ENCODE measurements around the gene RBMS3.

RBMS3 gene

GRCh38 chr3:29643034-29643425, 362.2 kb downstream of the RBMS3 start:
- Histone ChIP-seq H3K9ac (ENCODE audit: low read depth in 1 of 2, low read length in 2 of 2) (no peak overlapping the region), H3K9me3 (ENCODE audit: control insufficient read depth in 1 of 2, low read length in 2 of 2) (no peaks in the 10 kb centered on the region), H3K4me3 (ENCODE audit: low read depth in 1 of 2, low read length in 2 of 2) (no peak overlapping the region), H3K36me3 (ENCODE audit: control insufficient read depth in 1 of 2, insufficient read depth in 2 of 2, low read length in 2 of 2) (no peaks in the 10 kb centered on the region), H3K27me3 (ENCODE audit: control insufficient read depth in 1 of 2, insufficient read depth in 2 of 2, low read length in 2 of 2) (no peaks in the 10 kb centered on the region), H3K4me1 (ENCODE audit: control insufficient read depth in 1 of 2, insufficient read depth in 2 of 2, low read length in 2 of 2) (no peaks in the 10 kb centered on the region), H3K27ac (ENCODE audit: low read depth, low read length) (no peak overlapping the region)

DNA sequence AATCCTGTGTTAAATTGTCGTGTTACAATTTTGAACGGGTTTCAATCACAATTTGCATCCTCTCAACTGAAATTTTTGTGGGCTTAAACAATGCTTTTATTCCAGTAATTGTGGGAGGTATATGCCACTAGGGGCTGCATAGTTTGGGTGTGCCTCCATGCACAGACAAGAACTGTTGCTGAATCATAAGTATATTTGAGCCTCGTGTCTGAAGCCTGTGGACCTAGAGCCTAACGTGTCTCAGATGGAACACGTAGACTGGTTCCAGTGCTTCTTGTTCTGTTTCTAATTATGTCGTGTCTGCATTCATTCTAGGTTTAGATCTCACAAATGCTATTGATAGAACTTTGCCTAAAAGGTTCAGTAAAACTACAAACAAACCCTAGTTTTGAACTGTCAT, 363.4 kb downstream of the RBMS3 start:
- no peak overlapping the region for H3K27ac ChIP-seq (ENCODE audit: low read depth, low read length)

DNA sequence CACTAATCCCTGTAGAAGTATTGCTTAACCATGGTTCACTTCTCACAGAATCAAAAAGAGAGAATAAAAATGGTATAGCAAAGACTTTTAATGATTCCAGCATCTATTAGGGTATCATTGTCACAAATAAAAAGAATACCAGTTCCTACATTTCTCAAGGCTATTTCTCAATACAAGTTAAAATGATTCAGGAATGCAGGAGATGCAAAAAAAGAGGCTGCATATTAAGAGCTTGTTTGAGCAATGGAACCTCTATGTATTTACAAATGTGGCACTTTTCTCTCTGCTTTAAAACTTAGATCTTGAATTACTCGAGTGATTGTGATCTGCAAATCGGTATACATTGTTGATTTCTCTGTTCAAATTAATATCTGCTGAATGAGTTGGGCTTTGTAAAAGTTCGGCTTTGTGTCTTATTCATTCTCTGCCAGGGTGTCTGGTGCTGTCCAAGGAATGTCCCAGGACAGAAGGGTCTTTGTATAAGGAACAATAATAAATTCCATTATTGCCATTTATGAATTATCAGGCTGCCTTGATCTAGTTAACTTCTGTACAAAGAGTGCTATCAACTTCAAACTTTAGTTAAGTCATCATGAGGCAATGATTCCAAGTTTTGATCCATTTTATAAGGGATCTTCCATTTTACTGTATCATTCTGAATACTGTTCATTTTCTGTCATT, 364.2 kb downstream of the RBMS3 start:
- H3K9me3 ChIP-seq (ENCODE audit: control insufficient read depth in 1 of 2, low read length in 2 of 2), result no peaks in the 10 kb centered on the region
- H3K4me3 ChIP-seq (ENCODE audit: low read depth in 1 of 2, low read length in 2 of 2), result no peak overlapping the region
- no peaks in the 10 kb centered on the region for H3K36me3 ChIP-seq (ENCODE audit: control insufficient read depth in 1 of 2, insufficient read depth in 2 of 2, low read length in 2 of 2)
- H3K27me3 ChIP-seq (ENCODE audit: control insufficient read depth in 1 of 2, insufficient read depth in 2 of 2, low read length in 2 of 2), result no peaks in the 10 kb centered on the region
- no peak overlapping the region for H3K9ac ChIP-seq (ENCODE audit: low read depth in 1 of 2, low read length in 2 of 2)
- H3K27ac ChIP-seq (ENCODE audit: low read depth, low read length), result no peak overlapping the region
- no peaks in the 10 kb centered on the region for H3K4me1 ChIP-seq (ENCODE audit: control insufficient read depth in 1 of 2, insufficient read depth in 2 of 2, low read length in 2 of 2)

More for the DNA sequence above, 363.4 kb downstream of the RBMS3 start:
- Histone ChIP-seq H3K36me3 (ENCODE audit: control insufficient read depth in 1 of 2, insufficient read depth in 2 of 2, low read length in 2 of 2) (no peaks in the 10 kb centered on the region), H3K4me1 (ENCODE audit: control insufficient read depth in 1 of 2, insufficient read depth in 2 of 2, low read length in 2 of 2) (no peaks in the 10 kb centered on the region), H3K9me3 (ENCODE audit: control insufficient read depth in 1 of 2, low read length in 2 of 2) (no peaks in the 10 kb centered on the region), H3K9ac (ENCODE audit: low read depth in 1 of 2, low read length in 2 of 2) (no peak overlapping the region), H3K27me3 (ENCODE audit: control insufficient read depth in 1 of 2, insufficient read depth in 2 of 2, low read length in 2 of 2) (no peaks in the 10 kb centered on the region), H3K4me3 (ENCODE audit: low read depth in 1 of 2, low read length in 2 of 2) (no peak overlapping the region)

DNA sequence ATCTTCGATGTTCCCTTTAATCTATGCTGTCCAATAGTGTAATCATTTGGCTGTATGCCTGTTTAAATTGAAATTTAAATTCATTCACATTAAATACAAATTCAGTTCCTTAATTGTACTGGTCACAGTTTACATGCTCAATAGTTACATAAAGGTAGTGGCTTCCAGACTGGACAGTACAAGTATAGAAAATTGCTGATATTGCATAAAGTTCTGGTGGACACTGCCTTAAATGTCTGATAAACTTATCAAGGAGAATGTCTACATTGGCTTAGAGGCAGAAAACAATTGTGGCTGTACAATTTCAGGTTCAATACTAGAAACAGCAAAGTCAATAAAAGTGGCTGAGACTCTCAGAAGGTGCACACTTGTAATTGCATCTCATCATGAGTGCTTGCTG, 365.2 kb downstream of the RBMS3 start:
- H3K4me3 ChIP-seq (ENCODE audit: low read depth in 1 of 2, low read length in 2 of 2), result no peak overlapping the region
- H3K9me3 ChIP-seq (ENCODE audit: control insufficient read depth in 1 of 2, low read length in 2 of 2), result no peaks in the 10 kb centered on the region
- no peak overlapping the region for H3K27ac ChIP-seq (ENCODE audit: low read depth, low read length)
- no peaks in the 10 kb centered on the region for H3K36me3 ChIP-seq (ENCODE audit: control insufficient read depth in 1 of 2, insufficient read depth in 2 of 2, low read length in 2 of 2)
- no peaks in the 10 kb centered on the region for H3K4me1 ChIP-seq (ENCODE audit: control insufficient read depth in 1 of 2, insufficient read depth in 2 of 2, low read length in 2 of 2)
- H3K27me3 ChIP-seq (ENCODE audit: control insufficient read depth in 1 of 2, insufficient read depth in 2 of 2, low read length in 2 of 2), result no peaks in the 10 kb centered on the region
- H3K9ac ChIP-seq (ENCODE audit: low read depth in 1 of 2, low read length in 2 of 2), result no peak overlapping the region

GRCh38 chr3:29649815-29650547, 369.1 kb downstream of the RBMS3 start:
- Histone ChIP-seq H3K4me1 (ENCODE audit: control insufficient read depth in 1 of 2, insufficient read depth in 2 of 2, low read length in 2 of 2) (no peaks in the 10 kb centered on the region), H3K27ac (ENCODE audit: low read depth, low read length) (no peak overlapping the region), H3K4me3 (ENCODE audit: low read depth in 1 of 2, low read length in 2 of 2) (no peak overlapping the region), H3K36me3 (ENCODE audit: control insufficient read depth in 1 of 2, insufficient read depth in 2 of 2, low read length in 2 of 2) (no peaks in the 10 kb centered on the region), H3K9me3 (ENCODE audit: control insufficient read depth in 1 of 2, low read length in 2 of 2) (no peaks in the 10 kb centered on the region), H3K9ac (ENCODE audit: low read depth in 1 of 2, low read length in 2 of 2) (no peak overlapping the region), H3K27me3 (ENCODE audit: control insufficient read depth in 1 of 2, insufficient read depth in 2 of 2, low read length in 2 of 2) (no peaks in the 10 kb centered on the region)

- Histone ChIP-seq H3K36me3 (ENCODE audit: control insufficient read depth in 1 of 2, insufficient read depth in 2 of 2, low read length in 2 of 2) (no peaks in the 10 kb centered on the region), H3K4me1 (ENCODE audit: control insufficient read depth in 1 of 2, insufficient read depth in 2 of 2, low read length in 2 of 2) (no peaks in the 10 kb centered on the region), H3K27ac (ENCODE audit: low read depth, low read length) (no peak overlapping the region), H3K9me3 (ENCODE audit: control insufficient read depth in 1 of 2, low read length in 2 of 2) (no peaks in the 10 kb centered on the region), H3K4me3 (ENCODE audit: low read depth in 1 of 2, low read length in 2 of 2) (no peak overlapping the region), H3K27me3 (ENCODE audit: control insufficient read depth in 1 of 2, insufficient read depth in 2 of 2, low read length in 2 of 2) (no peaks in the 10 kb centered on the region), H3K9ac (ENCODE audit: low read depth in 1 of 2, low read length in 2 of 2) (no peak overlapping the region)
These were observed 372.8 kb downstream of the RBMS3 start for GRCh38 chr3:29653680-29654079.

GRCh38 chr3:29655015-29655747, 374.3 kb downstream of the RBMS3 start:
- Histone ChIP-seq H3K4me3 (ENCODE audit: low read depth in 1 of 2, low read length in 2 of 2) (no peak overlapping the region), H3K27ac (ENCODE audit: low read depth, low read length) (no peak overlapping the region), H3K36me3 (ENCODE audit: control insufficient read depth in 1 of 2, insufficient read depth in 2 of 2, low read length in 2 of 2) (no peaks in the 10 kb centered on the region), H3K9ac (ENCODE audit: low read depth in 1 of 2, low read length in 2 of 2) (no peak overlapping the region), H3K4me1 (ENCODE audit: control insufficient read depth in 1 of 2, insufficient read depth in 2 of 2, low read length in 2 of 2) (no peaks in the 10 kb centered on the region), H3K27me3 (ENCODE audit: control insufficient read depth in 1 of 2, insufficient read depth in 2 of 2, low read length in 2 of 2) (no peaks in the 10 kb centered on the region), H3K9me3 (ENCODE audit: control insufficient read depth in 1 of 2, low read length in 2 of 2) (no peaks in the 10 kb centered on the region)

DNA sequence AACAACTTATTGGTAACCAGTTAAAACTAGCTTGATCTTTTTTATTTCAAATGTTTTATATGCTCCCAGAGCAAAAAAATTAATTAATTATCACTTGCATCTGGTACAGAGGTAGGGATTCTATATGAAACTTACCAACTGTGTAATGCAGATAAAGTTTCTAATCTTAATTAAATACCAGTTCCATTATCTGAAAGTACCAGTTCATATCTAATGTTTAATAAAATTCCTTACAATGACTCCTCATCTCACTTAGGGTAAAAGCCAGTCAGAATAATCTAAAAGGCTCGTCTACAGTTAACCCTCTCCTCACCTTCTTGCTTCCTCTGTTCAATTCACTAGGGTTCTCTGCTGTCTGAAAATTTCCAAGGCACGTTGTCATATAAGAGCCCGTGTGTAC, 384.8 kb downstream of the RBMS3 start:
- Histone ChIP-seq H3K36me3 (ENCODE audit: control insufficient read depth in 1 of 2, insufficient read depth in 2 of 2, low read length in 2 of 2) (no peaks in the 10 kb centered on the region), H3K9me3 (ENCODE audit: control insufficient read depth in 1 of 2, low read length in 2 of 2) (peaks cover 0 to 3% of the 10 kb centered on the region in 2 donors), H3K4me1 (ENCODE audit: control insufficient read depth in 1 of 2, insufficient read depth in 2 of 2, low read length in 2 of 2) (no peaks in the 10 kb centered on the region), H3K9ac (ENCODE audit: low read depth in 1 of 2, low read length in 2 of 2) (no peak overlapping the region), H3K4me3 (ENCODE audit: low read depth in 1 of 2, low read length in 2 of 2) (no peak overlapping the region), H3K27ac (ENCODE audit: low read depth, low read length) (no peak overlapping the region), H3K27me3 (ENCODE audit: control insufficient read depth in 1 of 2, insufficient read depth in 2 of 2, low read length in 2 of 2) (no peaks in the 10 kb centered on the region)

- no peaks in the 10 kb centered on the region for H3K27me3 ChIP-seq (ENCODE audit: control insufficient read depth in 1 of 2, insufficient read depth in 2 of 2, low read length in 2 of 2)
- no peak overlapping the region for H3K9ac ChIP-seq (ENCODE audit: low read depth in 1 of 2, low read length in 2 of 2)
- no peaks in the 10 kb centered on the region for H3K9me3 ChIP-seq (ENCODE audit: control insufficient read depth in 1 of 2, low read length in 2 of 2)
- H3K27ac ChIP-seq (ENCODE audit: low read depth, low read length), result no peak overlapping the region
- no peak overlapping the region for H3K4me3 ChIP-seq (ENCODE audit: low read depth in 1 of 2, low read length in 2 of 2)
- no peaks in the 10 kb centered on the region for H3K36me3 ChIP-seq (ENCODE audit: control insufficient read depth in 1 of 2, insufficient read depth in 2 of 2, low read length in 2 of 2)
- H3K4me1 ChIP-seq (ENCODE audit: control insufficient read depth in 1 of 2, insufficient read depth in 2 of 2, low read length in 2 of 2), result no peaks in the 10 kb centered on the region
These were observed 387.4 kb downstream of the RBMS3 start for GRCh38 chr3:29668233-29668632.

GRCh38 chr3:29668728-29669127, 387.9 kb downstream of the RBMS3 start:
- H3K4me3 ChIP-seq (ENCODE audit: low read depth in 1 of 2, low read length in 2 of 2), result no peak overlapping the region
- no peaks in the 10 kb centered on the region for H3K4me1 ChIP-seq (ENCODE audit: control insufficient read depth in 1 of 2, insufficient read depth in 2 of 2, low read length in 2 of 2)
- H3K9me3 ChIP-seq (ENCODE audit: control insufficient read depth in 1 of 2, low read length in 2 of 2), result no peaks in the 10 kb centered on the region
- no peak overlapping the region for H3K27ac ChIP-seq (ENCODE audit: low read depth, low read length)
- H3K9ac ChIP-seq (ENCODE audit: low read depth in 1 of 2, low read length in 2 of 2), result no peak overlapping the region
- H3K27me3 ChIP-seq (ENCODE audit: control insufficient read depth in 1 of 2, insufficient read depth in 2 of 2, low read length in 2 of 2), result no peaks in the 10 kb centered on the region
- no peaks in the 10 kb centered on the region for H3K36me3 ChIP-seq (ENCODE audit: control insufficient read depth in 1 of 2, insufficient read depth in 2 of 2, low read length in 2 of 2)
